ENCODE results near the gene R3HDM4.
"Not testable (repeated sequence)": the region's sequence is repeated elsewhere in the genome, so short reads cannot be mapped to it uniquely, and the experiment has no call there.

DNA sequence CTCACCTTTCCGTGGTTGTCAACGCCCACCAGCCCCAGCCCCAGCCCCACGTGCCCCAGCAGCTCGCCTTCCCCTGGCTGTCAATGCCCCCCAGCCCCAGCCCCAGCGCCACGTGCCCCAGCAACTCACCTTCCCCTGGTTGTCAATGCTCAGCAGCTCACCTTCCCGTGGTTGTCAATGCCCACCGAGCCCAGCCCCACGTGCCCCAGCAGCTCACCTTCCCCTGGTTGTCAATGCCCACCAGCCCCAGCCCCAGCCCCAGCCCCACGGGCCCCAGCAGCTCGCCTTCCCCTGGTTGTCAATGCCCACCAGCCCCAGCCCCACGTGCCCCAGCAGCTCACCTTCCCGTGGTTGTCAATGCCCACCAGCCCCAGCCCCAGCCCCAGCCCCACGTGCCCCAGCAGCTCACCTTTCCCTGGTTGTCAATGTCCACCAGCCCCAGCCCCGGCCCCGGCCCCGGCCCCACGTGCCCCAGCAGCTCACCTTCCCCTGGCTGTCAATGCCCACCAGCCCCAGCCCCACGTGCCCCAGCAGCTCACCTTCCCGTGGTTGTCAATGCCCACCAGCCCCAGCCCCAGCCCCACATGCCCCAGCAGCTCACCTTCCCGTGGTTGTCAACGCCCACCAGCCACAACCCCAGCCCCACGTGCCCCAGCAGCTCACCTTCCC, 34.9 kb downstream of the R3HDM4 start:
- TF ChIP-seq POLR2A (IDR thresholded peaks at IDR 0.05; ENCODE audit: low read length); CTCF (IDR thresholded peaks at IDR 0.05); CEBPB (IDR thresholded peaks at IDR 0.05); JUNB (IDR thresholded peaks at IDR 0.05); HDAC2 (IDR thresholded peaks at IDR 0.05); RAD21 (conservative IDR thresholded peaks at IDR 0.05 in 1 of 2, IDR thresholded peaks at IDR 0.05 in 1 of 2); RNF2 (IDR thresholded peaks at IDR 0.05; ENCODE audit: borderline replicate concordance, low read depth); EHMT2 (IDR thresholded peaks at IDR 0.05; ENCODE audit: low read depth): not testable (repeated sequence)
- TF ChIP-seq, protein P1, sequence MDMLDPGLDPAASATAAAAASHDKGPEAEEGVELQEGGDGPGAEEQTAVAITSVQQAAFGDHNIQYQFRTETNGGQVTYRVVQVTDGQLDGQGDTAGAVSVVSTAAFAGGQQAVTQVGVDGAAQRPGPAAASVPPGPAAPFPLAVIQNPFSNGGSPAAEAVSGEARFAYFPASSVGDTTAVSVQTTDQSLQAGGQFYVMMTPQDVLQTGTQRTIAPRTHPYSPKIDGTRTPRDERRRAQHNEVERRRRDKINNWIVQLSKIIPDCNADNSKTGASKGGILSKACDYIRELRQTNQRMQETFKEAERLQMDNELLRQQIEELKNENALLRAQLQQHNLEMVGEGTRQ (IDR thresholded peaks at IDR 0.05): not testable (repeated sequence)

Data from A549 (cell line).